ENCODE measurements around the gene LGR6. TPM values are rescaled to one million over a fixed set of nuclear protein-coding genes. Genes with fewer than 3 reads are reported as not detected.

LGR6 gene
- total RNA-seq, 1 experiment from 2014 or later, result 1.0 TPM

DNA sequence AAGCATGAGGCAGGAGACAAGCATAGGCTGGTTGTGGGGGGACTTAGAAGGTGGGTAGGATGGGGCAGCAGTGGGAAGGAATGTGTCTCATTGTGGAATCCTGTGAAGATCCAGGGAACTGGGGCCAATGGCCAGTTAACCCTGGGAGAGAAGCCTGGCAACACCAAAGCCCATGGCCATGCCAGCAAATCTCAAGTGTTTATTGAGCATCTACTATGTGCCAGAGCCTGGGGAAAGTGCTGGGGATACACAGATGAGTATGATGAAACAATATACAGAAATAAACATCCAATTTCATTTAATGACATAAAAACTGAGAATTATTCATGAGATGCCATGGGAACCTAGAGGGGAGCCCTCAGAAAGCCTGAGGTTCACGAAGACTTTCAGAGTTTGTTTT lies 17.4 kb downstream of the LGR6 start:
- H3K27ac Mint-ChIP-seq, result no peak overlapping the region
- Histone ChIP-seq H3K79me1 (ENCODE audit: insufficient read depth, low read depth, low read length, poor library complexity, severe bottlenecking) (no peaks in the 10 kb centered on the region), H2AFZ (ENCODE audit: low read length) (no peak overlapping the region), H2BK12ac (ENCODE audit: insufficient read length, low read depth, low read length) (no peak overlapping the region), H2BK20ac (ENCODE audit: low read depth, low read length, poor library complexity, severe bottlenecking) (no peak overlapping the region), H3K27me3 (ENCODE audit: insufficient read depth, low read length) (no peaks in the 10 kb centered on the region; the same call in 1 of the 2 replicates), H3K79me2 (ENCODE audit: insufficient read depth, low read length) (no peaks in the 10 kb centered on the region), H2BK120ac (ENCODE audit: low read depth, low read length, poor library complexity, severe bottlenecking) (no peak overlapping the region), H3K18ac (ENCODE audit: insufficient read length, low read depth, low read length) (no peak overlapping the region), H3K23me2 (ENCODE audit: insufficient read length, low read depth, low read length, poor library complexity, severe bottlenecking) (peaks cover 5% of the 10 kb centered on the region), H4K20me1 (ENCODE audit: control insufficient read depth, insufficient read depth, insufficient read length) (no peaks in the 10 kb centered on the region), H3K4me2 (ENCODE audit: insufficient read depth, insufficient read length, low read length) (no peak overlapping the region), H4K8ac (replicated peaks; ENCODE audit: insufficient read length, low read depth, low read length) (no peak overlapping the region), H3K4me1 (ENCODE audit: insufficient read depth, low read length) (no peaks in the 10 kb centered on the region; the same call in 1 of the 2 replicates), H3T11ph (ENCODE audit: low read length) (no peak overlapping the region), H3K4ac (ENCODE audit: low read depth, low read length) (no peak overlapping the region), H3K27ac (ENCODE audit: insufficient read length, low read depth, low read length) (no peak overlapping the region), H3K56ac (ENCODE audit: insufficient read length, low read depth, low read length) (no peak overlapping the region), H3K9ac (ENCODE audit: extremely low read depth, insufficient read length, low read length) (no peak overlapping the region), H3K14ac (ENCODE audit: insufficient read depth, low read length) (no peak overlapping the region), H2BK5ac (ENCODE audit: insufficient read length, low read length) (no peak overlapping the region), H2AK5ac (ENCODE audit: insufficient read length, low read length) (no peak overlapping the region), H3K9me3 (ENCODE audit: control insufficient read depth, low read depth, low read length) (no peaks in the 10 kb centered on the region), H2BK15ac (ENCODE audit: low read depth, low read length) (no peak overlapping the region), H4K91ac (ENCODE audit: insufficient read length, low read depth, low read length) (no peak overlapping the region), H3K23ac (ENCODE audit: insufficient read length, low read depth, low read length) (no peak overlapping the region), H4K5ac (ENCODE audit: insufficient read length, low read depth, low read length) (no peak overlapping the region)
- H3K36me3 Mint-ChIP-seq (ENCODE audit: insufficient read depth in 1 of 3, low read depth in 3 of 3), result no peaks in the 10 kb centered on the region
- no CpG with 5 or more reads among the region's 1 CpG for WGBS (ENCODE audit: extremely low coverage, insufficient read length, low lambda C conversion rate)
- H3K9me3 Mint-ChIP-seq, result no peaks in the 10 kb centered on the region
- TF ChIP-seq, protein P1, sequence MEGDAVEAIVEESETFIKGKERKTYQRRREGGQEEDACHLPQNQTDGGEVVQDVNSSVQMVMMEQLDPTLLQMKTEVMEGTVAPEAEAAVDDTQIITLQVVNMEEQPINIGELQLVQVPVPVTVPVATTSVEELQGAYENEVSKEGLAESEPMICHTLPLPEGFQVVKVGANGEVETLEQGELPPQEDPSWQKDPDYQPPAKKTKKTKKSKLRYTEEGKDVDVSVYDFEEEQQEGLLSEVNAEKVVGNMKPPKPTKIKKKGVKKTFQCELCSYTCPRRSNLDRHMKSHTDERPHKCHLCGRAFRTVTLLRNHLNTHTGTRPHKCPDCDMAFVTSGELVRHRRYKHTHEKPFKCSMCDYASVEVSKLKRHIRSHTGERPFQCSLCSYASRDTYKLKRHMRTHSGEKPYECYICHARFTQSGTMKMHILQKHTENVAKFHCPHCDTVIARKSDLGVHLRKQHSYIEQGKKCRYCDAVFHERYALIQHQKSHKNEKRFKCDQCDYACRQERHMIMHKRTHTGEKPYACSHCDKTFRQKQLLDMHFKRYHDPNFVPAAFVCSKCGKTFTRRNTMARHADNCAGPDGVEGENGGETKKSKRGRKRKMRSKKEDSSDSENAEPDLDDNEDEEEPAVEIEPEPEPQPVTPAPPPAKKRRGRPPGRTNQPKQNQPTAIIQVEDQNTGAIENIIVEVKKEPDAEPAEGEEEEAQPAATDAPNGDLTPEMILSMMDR (conservative IDR thresholded peaks at IDR 0.05), result no peak
- H3K4me1 Mint-ChIP-seq, result peaks cover 17 to 20% of the 10 kb centered on the region in 2 experiments
- no peak overlapping the region for H3K4me3 Mint-ChIP-seq
- peaks cover 35% of the 10 kb centered on the region for H3K27me3 Mint-ChIP-seq (ENCODE audit: low read depth)
- DNase-seq, result no peak

All from H9 (cell line).